ENCODE results near the gene OPTC.
"Not testable (repeated sequence)": the region's sequence is repeated elsewhere in the genome, so short reads cannot be mapped to it uniquely, and the experiment has no call there.

Gene OPTC

DNA sequence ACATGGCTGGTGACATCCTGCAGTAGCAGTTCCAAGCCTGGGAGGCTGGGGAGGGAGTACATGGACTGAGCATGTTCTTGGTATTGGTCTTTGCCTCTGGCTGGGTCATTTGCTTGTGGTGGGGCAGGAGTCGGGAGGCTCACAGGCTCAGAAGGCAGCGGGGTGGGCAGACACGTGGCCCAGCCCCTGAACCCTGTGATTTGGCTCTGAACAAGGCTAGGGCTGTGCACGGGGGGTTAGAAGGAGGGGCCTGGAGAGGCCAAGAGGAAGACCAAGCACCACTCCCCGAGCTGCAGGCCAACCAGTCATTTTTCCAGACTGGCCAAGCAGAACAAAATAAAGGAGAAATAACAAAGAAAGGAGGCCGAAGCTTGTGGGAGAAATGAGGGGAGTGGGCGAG lies 28.0 kb upstream of the OPTC start:
- no peak for DNase-seq

DNA sequence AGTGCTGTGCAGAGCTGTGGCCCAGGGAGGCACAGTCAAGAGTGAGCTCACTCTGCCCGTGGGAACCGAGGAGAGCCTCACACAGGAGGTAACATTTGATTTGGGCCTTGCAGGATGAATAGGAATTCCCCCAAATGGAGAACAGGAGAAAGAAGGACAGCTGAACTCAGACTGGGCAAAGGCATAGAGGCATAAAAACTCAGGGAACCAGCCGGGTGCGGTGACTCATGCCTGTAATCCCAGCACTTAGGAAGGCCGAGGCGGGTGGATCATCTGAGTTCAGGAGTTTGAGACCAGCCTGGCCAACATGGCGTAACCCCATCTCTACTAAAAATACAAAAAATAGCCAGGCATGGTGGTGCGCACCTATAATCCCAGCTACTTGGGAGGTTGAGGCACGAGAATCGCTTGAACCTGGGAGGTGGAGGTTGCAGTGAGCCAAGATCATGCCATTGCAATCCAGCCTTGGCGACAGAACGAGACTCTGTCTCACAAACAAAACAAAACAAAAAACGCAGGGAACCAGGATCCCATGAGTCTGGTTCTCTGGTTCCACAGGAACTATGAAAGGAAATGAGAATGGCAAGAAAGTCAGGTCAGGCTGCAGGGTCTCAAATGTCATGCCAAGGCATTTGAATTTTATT lies 26.9 kb upstream of the OPTC start:
- DNase-seq = not testable (repeated sequence)

GRCh38 chr1:203467550-203467921 lies 26.4 kb upstream of the OPTC start:
- no peak for DNase-seq

- DNase-seq = no peak
These were observed 25.6 kb upstream of the OPTC start for GRCh38 chr1:203468326-203468725.

- DNase-seq = no peak
These were observed 23.7 kb upstream of the OPTC start for GRCh38 chr1:203470240-203470639.

DNA sequence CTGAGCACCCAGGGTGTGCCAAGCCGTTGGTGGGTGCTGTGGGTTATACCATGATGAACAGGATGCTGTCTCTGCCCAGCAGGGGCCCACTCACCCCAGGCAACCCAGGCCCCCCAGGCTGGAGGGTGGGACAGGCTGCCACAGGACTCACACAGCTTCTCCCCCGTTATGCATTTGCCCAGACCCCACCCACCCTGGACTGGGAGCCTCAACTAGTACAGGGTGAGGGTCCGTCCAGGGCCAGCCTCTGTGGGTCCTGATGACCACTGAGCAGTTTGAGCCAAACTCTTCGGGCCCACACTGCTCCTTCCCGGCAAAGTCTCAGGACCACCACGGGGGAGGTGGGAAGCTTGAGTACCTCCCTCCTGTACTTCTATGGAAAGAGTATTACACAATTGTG lies 22.1 kb upstream of the OPTC start:
- DNase-seq = no peak

DNA sequence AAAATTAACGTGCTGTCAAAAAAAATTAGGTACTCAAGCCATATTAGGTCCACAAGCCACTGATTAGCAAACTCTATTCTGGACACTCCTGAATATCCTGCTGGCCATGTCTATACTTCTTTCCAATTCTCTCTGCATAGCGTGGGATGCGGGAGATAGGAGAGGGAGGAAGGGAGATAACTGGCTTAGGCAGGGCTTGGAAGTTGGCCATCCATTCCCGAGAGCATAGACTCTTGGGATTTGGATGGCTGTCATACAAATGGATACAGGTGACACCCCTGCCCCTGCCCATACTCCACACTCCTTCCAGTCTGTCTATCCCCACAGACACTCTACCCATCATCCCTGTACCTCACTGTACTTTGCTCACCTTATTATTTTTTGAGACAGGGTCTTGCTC lies 20.7 kb upstream of the OPTC start:
- no peak for DNase-seq

DNA sequence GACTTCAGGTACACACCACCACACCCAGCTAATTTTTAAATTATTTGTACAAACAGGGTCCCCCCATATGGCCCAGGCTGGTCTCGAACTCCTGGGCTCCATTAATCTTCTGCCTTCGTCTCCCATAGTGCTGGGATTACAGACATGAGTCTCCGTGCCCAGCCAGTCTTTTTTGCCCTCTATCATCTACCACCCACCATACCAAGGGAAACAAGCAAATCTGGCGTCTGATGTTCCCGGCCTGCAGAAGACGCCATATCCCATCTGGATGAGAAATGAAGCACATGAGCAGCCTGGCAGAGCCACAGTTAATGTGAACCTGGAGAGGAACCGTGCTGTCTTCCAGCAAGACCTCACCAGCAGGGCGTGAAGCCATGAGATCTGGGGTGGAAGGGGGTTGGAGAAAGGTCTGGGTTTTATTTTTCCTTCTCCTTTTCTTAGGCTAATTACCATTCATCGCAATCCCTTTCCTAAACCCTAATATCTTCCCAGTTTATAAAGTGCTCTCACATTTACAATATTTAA lies 20.1 kb upstream of the OPTC start:
- no peak for DNase-seq

- DNase-seq = no peak
These were observed 18.7 kb upstream of the OPTC start, which contains the start of gene PRELP for GRCh38 chr1:203475012-203475981. Gene PRELP, plus strand, starts transcription at chr1:203475806. Its CDS starts 7,379 bp downstream, at chr1:203483185.

DNA sequence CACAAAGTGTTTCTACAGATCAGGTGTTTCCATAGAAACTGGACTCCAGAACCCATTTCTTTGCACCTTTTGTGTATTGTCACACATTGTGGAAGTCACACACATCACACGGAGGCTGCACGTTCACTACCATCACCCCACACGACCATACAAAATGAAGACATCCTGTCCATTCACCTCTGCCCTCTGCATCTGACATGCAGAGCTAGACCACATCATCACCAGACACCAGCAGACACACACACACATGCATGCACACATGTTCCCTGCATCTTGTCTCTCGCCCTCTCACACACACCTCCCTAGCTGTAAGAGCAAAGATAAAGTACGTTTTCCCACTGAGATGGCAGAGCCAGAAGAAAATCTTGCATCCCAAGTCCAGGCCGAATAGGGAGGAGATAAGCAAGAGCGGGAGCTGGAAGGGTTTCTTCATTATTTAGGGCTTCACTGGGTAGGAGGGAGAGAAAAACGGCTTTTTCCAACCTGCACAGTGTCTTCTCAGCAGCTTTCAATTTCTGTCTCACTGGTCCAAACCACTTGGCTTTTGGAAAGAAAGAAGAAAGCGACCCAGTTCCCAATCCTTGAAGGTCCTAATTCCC lies 17.6 kb upstream of the OPTC start:
- no peak for DNase-seq

DNA sequence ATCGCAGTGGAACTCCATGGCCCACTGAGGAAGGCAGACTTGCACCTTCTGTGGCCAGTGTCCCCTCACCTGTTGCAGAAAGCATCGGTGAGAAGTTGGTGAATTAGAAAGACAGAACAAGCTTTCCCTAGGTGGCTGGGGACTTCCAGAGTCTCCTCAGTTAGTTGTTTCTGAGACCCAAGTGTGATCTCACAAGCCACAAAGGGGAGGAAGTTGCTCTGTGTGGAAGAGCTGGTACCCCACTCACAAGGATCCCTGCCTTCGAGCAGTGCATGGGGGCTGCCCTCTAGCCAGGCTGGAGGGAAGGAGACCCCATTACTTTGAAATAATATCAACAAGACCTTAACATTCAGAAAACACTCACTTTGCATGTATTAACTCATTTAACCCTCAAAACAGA lies 16.2 kb upstream of the OPTC start:
- DNase-seq = no peak

- no peak for DNase-seq
These were observed 15.7 kb upstream of the OPTC start for GRCh38 chr1:203478231-203478630.

- DNase-seq = no peak
These were observed 15.0 kb upstream of the OPTC start for GRCh38 chr1:203478986-203479385.

DNA sequence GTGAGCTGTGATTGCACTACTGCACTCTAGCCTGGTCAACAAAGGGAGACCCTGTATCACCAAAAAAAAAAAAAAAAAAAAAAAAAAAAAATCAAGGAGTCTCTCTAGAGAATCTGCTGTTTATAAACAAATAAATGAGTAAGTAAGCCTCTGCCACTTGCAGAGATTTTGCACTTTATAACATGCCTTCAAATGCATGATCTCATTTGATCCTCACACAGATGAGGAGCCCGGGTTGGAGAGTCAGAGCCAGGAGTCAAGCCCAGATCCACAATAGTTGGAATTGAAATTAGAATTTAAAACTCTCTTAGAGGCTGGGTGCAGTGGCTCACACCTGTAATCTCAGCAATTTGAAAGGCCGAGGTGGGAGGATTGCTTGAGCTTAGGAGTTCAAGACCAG lies 14.3 kb upstream of the OPTC start:
- DNase-seq = no peak

GRCh38 chr1:203480084-203480483 lies 13.9 kb upstream of the OPTC start:
- no peak for DNase-seq

DNA sequence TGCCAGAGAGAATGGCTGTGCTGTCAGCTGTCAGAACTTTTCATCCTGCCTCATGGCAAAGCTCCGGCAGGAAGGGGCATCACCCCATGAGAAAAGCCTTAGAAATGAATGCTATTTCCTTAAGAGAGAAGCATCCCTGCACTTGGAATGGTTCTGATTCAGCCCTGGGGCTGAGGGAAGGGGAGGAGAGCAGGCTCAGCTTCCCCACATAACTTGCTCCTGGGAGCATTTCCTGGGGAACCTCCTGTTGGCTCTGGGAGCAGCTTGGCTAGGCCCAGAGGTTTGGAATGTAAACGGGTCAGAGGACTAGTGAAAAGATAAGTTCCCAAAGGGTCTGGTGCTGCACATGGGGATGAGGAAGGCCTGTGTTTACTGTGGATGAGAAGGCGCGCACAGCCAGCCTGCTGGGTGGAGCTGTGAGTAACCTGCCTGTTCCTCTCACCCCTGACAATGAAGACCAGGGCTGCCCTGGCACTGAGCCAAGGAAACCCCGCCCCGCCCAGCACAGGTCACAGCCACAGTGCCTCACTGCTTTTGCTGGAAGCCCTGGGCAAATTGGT lies 13.3 kb upstream of the OPTC start:
- peak; percentile 55 for DNase-seq

DNA sequence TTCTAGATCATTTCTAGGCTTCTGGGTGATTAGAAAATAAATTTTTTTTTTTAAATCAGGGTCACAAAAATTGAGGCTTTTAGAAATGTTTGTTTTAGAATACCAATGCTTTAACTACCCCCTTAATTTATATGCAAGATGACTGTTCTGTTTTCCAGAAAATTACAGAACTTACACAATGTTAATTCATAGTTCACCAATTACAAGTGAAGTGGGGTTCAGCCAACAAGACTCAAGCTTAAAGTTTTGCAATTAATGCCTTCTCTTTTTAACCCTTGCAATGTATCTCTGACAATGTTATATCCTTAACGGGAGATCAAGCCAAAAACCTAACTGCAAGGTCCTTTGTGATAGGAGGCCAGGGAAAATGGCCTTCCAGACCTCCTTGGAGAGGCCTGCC lies 12.8 kb upstream of the OPTC start:
- no peak for DNase-seq

DNA sequence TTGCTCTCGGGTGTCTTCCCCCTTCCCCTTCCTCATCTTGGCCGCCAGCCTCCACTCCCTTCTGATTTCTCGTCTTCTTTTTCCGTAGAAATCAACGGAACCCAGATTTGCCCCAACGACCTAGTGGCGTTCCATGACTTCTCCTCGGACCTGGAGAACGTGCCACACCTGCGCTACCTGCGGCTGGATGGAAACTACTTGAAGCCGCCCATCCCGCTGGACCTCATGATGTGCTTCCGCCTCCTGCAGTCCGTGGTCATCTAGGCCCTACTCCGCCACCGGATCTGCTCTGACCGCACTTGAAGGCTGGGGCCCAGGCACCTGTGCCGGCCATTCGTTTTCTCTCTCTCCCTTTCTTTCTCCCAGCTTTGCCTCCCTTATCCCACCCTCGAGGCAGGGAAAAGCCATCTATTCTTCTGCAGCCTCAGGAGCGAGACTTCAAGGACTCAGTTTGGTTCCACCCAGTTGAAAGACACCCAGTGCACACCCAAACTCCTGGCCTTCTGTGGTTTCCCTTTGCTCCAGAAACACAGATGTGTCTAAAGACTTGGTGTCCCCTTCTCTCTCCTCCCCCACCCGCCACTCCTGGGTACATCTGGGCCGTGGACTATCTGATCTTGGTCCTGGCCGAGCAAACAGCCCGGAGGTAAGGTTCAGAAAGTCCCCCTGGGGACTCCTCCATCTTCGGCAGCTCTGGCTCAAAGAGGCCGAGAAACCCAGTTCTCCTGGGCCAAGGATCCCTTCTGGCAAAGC lies 7.2 kb upstream of the OPTC start:
- no peak for DNase-seq

DNA sequence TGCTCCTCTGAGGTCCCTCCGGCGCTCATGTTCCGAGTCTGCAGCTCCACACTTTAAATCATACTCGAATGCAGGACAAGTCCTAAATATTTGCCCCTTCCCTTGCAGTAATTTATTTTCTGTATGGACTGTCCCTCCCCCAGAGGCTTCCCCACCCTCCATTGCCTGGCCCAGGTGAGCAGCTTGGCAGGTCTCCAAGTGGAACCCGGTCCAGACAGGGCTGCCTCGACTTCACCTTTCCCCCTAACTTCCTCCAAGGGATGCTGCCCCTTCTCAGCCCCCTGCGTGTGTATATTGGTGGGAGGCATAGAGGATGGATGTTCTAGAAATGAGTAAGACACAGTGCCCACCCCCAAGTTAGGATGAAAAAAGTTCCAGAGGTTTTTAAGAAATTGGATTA lies 5.4 kb upstream of the OPTC start:
- no peak for DNase-seq

- no peak for DNase-seq
These were observed 3.3 kb upstream of the OPTC start for GRCh38 chr1:203490607-203491006.

DNA sequence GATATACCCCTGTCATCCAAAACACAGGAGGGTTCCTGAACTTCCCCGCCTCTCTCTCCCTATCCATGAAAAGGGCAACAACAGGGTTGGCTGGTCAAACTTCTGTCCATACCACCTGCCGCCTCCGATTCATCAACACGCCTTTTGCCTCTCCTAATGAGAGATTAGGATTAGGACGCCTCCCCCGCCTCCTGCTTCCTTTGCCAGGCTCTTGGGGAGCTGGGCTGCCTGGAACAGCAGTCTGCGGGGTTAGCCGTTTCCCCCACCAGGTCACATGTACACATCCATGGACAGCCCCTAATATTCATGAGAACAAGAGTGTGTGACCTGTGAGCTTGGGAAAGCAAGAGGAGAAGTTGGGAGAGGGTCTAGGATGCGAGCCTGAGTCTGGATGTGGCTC lies 2.3 kb upstream of the OPTC start:
- no peak for DNase-seq

- no peak for DNase-seq
These were observed 1.7 kb upstream of the OPTC start for GRCh38 chr1:203492082-203492747.

All from stimulated activated CD4-positive, alpha-beta T cell treated with anti-CD3 and anti-CD28 coated beads, Interleukin-1b, Interleukin-23, amount 100 ng/mL, for 48 hours (primary cell).